Hepatocyte (in vitro differentiated cells): ENCODE data around the gene COL2A1. TPM values are rescaled to one million over a fixed set of nuclear protein-coding genes. Genes with fewer than 3 reads are reported as not detected.

Source experiments
- DNase-seq: peaks from one replicate; pipeline ENCODE4 v3.0.0-alpha.2; 2016; ENCODE audit warnings: low spot score
- H2AFZ ChIP-seq: fragments of 200-600 bp; sonication (generic); 2 replicates; pipeline ENCODE4 v1.6.0; 2016; ENCODE audit warnings: antibody characterized with exemption, mild to moderate bottlenecking
- H3K27ac ChIP-seq: fragments of 200-600 bp; sonication (generic); 2 replicates; pipeline ENCODE4 v1.5.1; 2016; ENCODE audit warnings: mild to moderate bottlenecking
- H3K27me3 ChIP-seq: fragments of 200-600 bp; sonication (generic); 2 replicates; pipeline ENCODE4 v1.6.1; 2016
- H3K36me3 ChIP-seq: fragments of 200-600 bp; sonication (generic); replicated peaks from 2 replicates; pipeline ENCODE4 v1.5.1; 2016; ENCODE audit warnings: low read depth; ENCODE audit not compliant: insufficient read depth
- H3K4me1 ChIP-seq: fragments of 200-600 bp; sonication (generic); 2 replicates; pipeline ENCODE4 v1.5.1; 2016; ENCODE audit warnings: mild to moderate bottlenecking, moderate library complexity; ENCODE audit not compliant: insufficient read depth
- H3K4me2 ChIP-seq: fragments of 200-600 bp; sonication (generic); 2 replicates; pipeline ENCODE4 v1.6.0; 2016
- H3K4me3 ChIP-seq: fragments of 200-600 bp; sonication (generic); 2 replicates; pipeline ENCODE4 v1.5.1; 2016; ENCODE audit warnings: mild to moderate bottlenecking
- H3K79me2 ChIP-seq: fragments of 200-600 bp; sonication (generic); 2 replicates; pipeline ENCODE4 v1.6.0; 2017; ENCODE audit warnings: mild to moderate bottlenecking
- H3K9me2 ChIP-seq: fragments of 200-600 bp; sonication (generic); replicated peaks from 2 replicates; pipeline ENCODE4 v1.6.0; 2017; ENCODE audit warnings: mild to moderate bottlenecking; ENCODE audit not compliant: insufficient read depth
- H3K9me3 ChIP-seq: fragments of 200-600 bp; sonication (generic); 2 replicates; pipeline ENCODE4 v1.5.1; 2016; ENCODE audit warnings: low read depth, mild to moderate bottlenecking
- H4K20me1 ChIP-seq: fragments of 200-600 bp; sonication (generic); 2 replicates; pipeline ENCODE4 v1.6.0; 2016; ENCODE audit warnings: mild to moderate bottlenecking; ENCODE audit not compliant: insufficient read depth, poor library complexity, severe bottlenecking
- CTCF ChIP-seq: fragments of 200-600 bp; sonication (generic); IDR thresholded peaks from 2 replicates; pipeline ENCODE4 v1.5.1; 2016; ENCODE audit warnings: antibody characterized with exemption, mild to moderate bottlenecking; ENCODE audit not compliant: poor library complexity
- EZH2 ChIP-seq: fragments of 200-600 bp; sonication (generic); IDR thresholded peaks from 2 replicates; pipeline ENCODE4 v1.6.1; 2016; ENCODE audit warnings: antibody characterized with exemption, mild to moderate bottlenecking, borderline replicate concordance
- EZH2phosphoT487 ChIP-seq: fragments of 200-600 bp; sonication (generic); IDR thresholded peaks from one replicate; pipeline ENCODE4 v1.6.1; 2018; ENCODE audit warnings: antibody characterized with exemption, mild to moderate bottlenecking, low read depth, moderate library complexity; ENCODE audit not compliant: unreplicated experiment, severe bottlenecking
- WGBS: methylation state at CpG from one replicate; pipeline ENCODE4 v1.1.6; 2016; ENCODE audit warnings: low lambda C conversion rate; ENCODE audit errors: missing lambda C conversion rate; 5-methylcytosine and 5-hydroxymethylcytosine counted together
- polyA plus RNA-seq: library from polyadenylated mRNA; unstranded; fragments of >200 nt; fragmentation: Nextera tagmentation; extraction: Ambion mirVana; gene quantifications from 2 replicates; pipeline ENCODE4 v1.2.1, GENCODE V29; 2016
- total RNA-seq: library from RNA; depleted of rRNA; stranded (reverse); fragments of >200 nt; gene quantifications from 2 replicates; pipeline ENCODE4 v1.2.3, GENCODE V29; 2014

Gene COL2A1
- total and polyA plus RNA-seq, 2 experiments from 2014 or later, result 52.5 to 57.9 TPM

- Histone ChIP-seq H3K79me2 (no peaks in the 10 kb centered on the region), H3K36me3 (no peaks in the 10 kb centered on the region), H3K4me1 (no peaks in the 10 kb centered on the region), H3K4me3 (no peak overlapping the region), H2AFZ (no peak overlapping the region), H3K4me2 (no peak overlapping the region), H3K9me3 (no peaks in the 10 kb centered on the region), H3K27ac (no peak overlapping the region), H3K9me2 (no peaks in the 10 kb centered on the region), H3K27me3 (no peaks in the 10 kb centered on the region), H4K20me1 (no peaks in the 10 kb centered on the region)
- 75% methylated on average over 20 of the region's 40 CpGs for WGBS
- no peak for DNase-seq
- TF ChIP-seq EZH2phosphoT487 (no peak), EZH2 (no peak), CTCF (no peak)
Measured at GRCh38 chr12:47941871-47942613, 62.2 kb downstream of the COL2A1 start.

- 89% methylated on average over 8 of the region's 9 CpGs for WGBS
- no peaks in the 10 kb centered on the region for H3K9me2 ChIP-seq
Measured at GRCh38 chr12:47941475-47941780, 62.8 kb downstream of the COL2A1 start.

GRCh38 chr12:47940773-47941474, 63.4 kb downstream of the COL2A1 start:
- Histone ChIP-seq H3K27ac (no peak overlapping the region), H3K79me2 (no peaks in the 10 kb centered on the region), H3K4me3 (no peak overlapping the region), H3K36me3 (no peaks in the 10 kb centered on the region), H3K4me2 (no peak overlapping the region), H4K20me1 (no peaks in the 10 kb centered on the region), H3K9me2 (no peaks in the 10 kb centered on the region), H2AFZ (no peak overlapping the region), H3K4me1 (no peaks in the 10 kb centered on the region), H3K27me3 (no peaks in the 10 kb centered on the region), H3K9me3 (no peaks in the 10 kb centered on the region)
- TF ChIP-seq EZH2 (no peak), EZH2phosphoT487 (no peak), CTCF (no peak)
- DNase-seq, result no peak
- 94% methylated on average over 10 of the region's 10 CpGs for WGBS

More at GRCh38 chr12:47941475-47941780, 62.8 kb downstream of the COL2A1 start:
- Histone ChIP-seq H3K36me3 (no peaks in the 10 kb centered on the region), H3K4me3 (no peak overlapping the region), H3K9me3 (no peaks in the 10 kb centered on the region), H3K79me2 (no peaks in the 10 kb centered on the region), H4K20me1 (no peaks in the 10 kb centered on the region), H2AFZ (no peak overlapping the region), H3K27me3 (no peaks in the 10 kb centered on the region), H3K27ac (no peak overlapping the region), H3K4me2 (no peak overlapping the region), H3K4me1 (no peaks in the 10 kb centered on the region)
- no peak for DNase-seq
- TF ChIP-seq CTCF, result no peak
- no peak for TF ChIP-seq EZH2phosphoT487
- TF ChIP-seq EZH2, result no peak
